ENCODE results near the gene FAM168A. TPM values are rescaled to one million over a fixed set of nuclear protein-coding genes. Genes with fewer than 3 reads are reported as not detected.

Gene FAM168A
- total RNA-seq, 2 experiments from 2014 or later = 22.2 to 24.0 TPM

DNA sequence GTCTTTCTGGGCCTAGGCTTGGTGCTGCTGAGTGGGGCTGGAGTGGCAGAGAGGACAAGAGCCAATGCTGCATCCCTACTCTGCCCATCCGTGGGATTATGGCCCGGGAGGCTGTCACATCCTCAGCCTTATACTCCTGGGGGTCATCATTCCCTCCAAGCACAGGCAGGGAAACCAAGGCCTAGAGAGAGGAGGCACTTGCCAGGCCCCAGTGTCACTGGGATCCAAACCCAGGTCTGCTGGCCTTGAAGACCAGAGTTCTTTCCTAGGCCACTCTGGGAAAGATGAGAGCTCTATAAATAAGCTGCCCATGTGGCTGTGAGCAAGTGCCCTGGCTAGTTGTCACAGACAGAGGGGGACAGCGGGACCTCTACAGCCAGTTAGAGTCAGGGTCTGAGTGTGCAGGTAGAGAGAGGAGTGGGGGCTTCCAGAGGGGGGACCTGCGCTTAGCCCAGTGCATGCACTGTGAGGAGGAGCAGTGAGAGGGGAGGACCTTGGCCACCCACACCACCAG, 217.0 kb downstream of the FAM168A start:
- ChIA-PET CTCF (no interaction called here), POLR2A (interaction anchor here (2.4 kb wide), 1 partner anchor 15 kb away, joined by 8 read pairs; no protein-coding TSS in a partner anchor)
- no peaks in the 10 kb centered on the region for H3K9me3 Mint-ChIP-seq
- H3K27ac Mint-ChIP-seq = no peak overlapping the region
- peaks cover 18% of the 10 kb centered on the region for H3K36me3 Mint-ChIP-seq (ENCODE audit: low read depth)
- H3K4me3 Mint-ChIP-seq = no peak overlapping the region
- H3K27me3 Mint-ChIP-seq = no peaks in the 10 kb centered on the region
- no peak for DNase-seq
- peaks cover 76% of the 10 kb centered on the region for H3K4me1 Mint-ChIP-seq

DNA sequence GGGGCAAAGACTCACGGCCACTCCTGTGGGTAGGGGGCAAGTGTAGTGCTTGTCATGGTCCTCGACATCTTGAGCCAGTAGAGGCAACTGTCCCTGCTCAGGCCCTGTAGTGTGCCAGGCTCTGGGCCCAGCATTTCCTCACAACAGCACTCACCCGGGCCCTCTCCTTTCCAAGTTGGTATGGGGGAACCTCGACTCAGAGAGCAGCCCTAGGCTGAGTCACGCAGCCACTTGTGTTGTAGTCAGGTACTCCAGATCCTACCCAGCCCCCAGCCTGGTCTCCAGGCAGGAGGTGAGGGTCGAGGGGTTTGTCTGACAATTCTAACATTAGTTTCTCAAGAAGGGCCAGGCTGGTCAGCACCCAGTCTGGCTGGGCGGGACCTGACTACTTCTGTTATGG, 217.6 kb downstream of the FAM168A start:
- DNase-seq = no peak
- ChIA-PET CTCF (no interaction called here), POLR2A (interaction anchor here (1.0 to 1.5 kb wide), 3 partner anchors 8 to 23 kb away, joined by 3 to 4 read pairs (median 3); no protein-coding TSS in a partner anchor)
- Mint-ChIP-seq H3K27ac (no peak overlapping the region), H3K9me3 (no peaks in the 10 kb centered on the region), H3K36me3 (ENCODE audit: low read depth) (peaks cover 18% of the 10 kb centered on the region), H3K27me3 (no peaks in the 10 kb centered on the region), H3K4me3 (no peak overlapping the region), H3K4me1 (peaks cover 76% of the 10 kb centered on the region)

DNA sequence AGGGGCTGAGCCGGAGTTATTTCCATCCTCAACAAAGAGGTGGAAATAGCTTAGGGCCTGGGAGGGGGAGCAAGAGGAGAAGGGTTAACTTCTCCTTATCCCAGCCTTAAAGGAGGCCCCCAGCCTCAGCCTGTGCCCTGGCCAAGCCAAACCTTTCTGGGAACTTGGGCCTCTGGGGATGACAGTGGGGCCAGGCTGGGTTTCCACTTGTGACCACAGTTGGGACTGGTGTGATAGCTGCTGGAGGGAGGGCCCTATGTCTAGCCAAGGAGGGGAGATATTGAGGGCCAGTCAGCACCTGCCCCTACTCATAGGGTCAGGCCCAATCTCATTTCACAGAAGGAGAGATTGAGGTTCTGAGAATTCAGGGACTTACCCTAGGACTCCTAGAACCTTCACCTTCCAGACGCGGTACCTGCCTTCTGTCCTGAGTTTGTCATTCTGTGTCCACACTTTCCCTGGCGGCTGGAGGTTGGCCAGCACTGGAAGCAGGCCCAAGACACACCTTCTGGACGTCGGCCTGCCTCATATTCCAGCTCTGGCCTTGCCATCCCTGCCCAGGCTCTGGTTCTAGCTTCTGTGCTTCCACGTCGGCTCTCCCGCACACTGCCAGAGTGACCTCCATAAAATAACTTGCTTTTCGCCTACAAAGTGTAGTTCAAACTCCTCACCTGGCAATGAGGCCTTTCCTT, 218.6 kb downstream of the FAM168A start:
- Mint-ChIP-seq H3K4me3 (no peak overlapping the region), H3K27ac (no peak overlapping the region), H3K36me3 (ENCODE audit: low read depth) (peaks cover 13% of the 10 kb centered on the region), H3K9me3 (no peaks in the 10 kb centered on the region), H3K27me3 (no peaks in the 10 kb centered on the region), H3K4me1 (peaks cover 67% of the 10 kb centered on the region)
- DNase-seq = no peak
- ChIA-PET POLR2A (interaction anchor here (1.0 to 1.5 kb wide), 3 partner anchors 9 to 22 kb away, joined by 3 to 4 read pairs (median 3); no protein-coding TSS in a partner anchor), CTCF (interaction anchor here (1.4 to 1.5 kb wide), 2 partner anchors 14 to 28 kb away, joined by 4 to 5 read pairs; no protein-coding TSS in a partner anchor)

DNA sequence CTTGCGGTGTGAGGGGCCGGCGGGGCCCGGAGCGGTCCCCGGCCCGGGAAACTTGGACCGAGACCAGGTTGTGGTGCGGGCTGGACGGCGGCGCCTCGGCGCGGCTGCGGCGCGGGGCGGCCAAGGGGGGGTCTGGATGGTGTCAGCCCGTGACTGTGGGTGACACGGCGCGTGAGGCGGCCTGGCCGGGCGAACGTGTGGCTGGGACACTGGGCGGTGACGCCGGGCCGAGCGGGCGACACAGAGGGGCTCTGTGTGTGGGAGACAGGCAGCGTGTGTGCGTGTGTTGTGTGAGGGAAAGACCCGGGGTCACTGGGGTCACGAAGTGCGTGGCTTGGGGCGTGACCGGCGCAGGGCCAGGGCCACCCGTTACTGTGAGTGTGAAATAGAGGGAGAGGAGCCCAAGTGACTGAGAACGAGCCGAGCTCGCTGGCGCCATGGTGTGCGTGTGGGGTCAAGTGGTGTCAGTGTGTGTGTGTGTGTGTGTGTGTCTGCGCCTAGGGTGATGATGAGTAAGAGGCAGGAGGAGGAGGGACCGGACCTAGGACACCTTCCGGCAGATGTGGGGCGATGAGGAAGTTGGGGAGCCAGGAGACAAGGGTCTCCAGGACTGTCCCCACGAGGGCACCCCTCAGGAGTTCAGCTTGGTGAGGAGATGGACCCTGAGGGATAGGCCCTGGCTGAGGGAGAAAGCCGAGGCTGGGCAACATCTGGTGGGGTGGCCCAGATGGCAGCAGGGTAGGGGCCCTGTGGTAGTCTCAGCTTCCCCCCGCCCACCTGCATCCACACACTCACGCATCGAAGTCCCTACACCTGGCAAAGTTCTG, 220.9 kb downstream of the FAM168A start:
- DNase-seq = peak; percentile 78
- Mint-ChIP-seq H3K4me1 (peaks cover 49% of the 10 kb centered on the region), H3K27ac (peak overlapping the region; percentile 94), H3K4me3 (peak overlapping the region; percentile 94), H3K36me3 (ENCODE audit: low read depth) (peaks cover 13% of the 10 kb centered on the region), H3K9me3 (no peaks in the 10 kb centered on the region), H3K27me3 (no peaks in the 10 kb centered on the region)
- CTCF ChIA-PET = interaction anchor here (1.3 to 2.0 kb wide), 2 partner anchors 10 to 26 kb away, joined by 4 to 13 read pairs; no protein-coding TSS in a partner anchor
- POLR2A ChIA-PET = interaction anchor here (0.8 to 2.3 kb wide), 9 partner anchors 8 to 384 kb away, joined by 3 to 12 read pairs (median 5); partner anchors contain the start of genes FAM168A and RAB6A

DNA sequence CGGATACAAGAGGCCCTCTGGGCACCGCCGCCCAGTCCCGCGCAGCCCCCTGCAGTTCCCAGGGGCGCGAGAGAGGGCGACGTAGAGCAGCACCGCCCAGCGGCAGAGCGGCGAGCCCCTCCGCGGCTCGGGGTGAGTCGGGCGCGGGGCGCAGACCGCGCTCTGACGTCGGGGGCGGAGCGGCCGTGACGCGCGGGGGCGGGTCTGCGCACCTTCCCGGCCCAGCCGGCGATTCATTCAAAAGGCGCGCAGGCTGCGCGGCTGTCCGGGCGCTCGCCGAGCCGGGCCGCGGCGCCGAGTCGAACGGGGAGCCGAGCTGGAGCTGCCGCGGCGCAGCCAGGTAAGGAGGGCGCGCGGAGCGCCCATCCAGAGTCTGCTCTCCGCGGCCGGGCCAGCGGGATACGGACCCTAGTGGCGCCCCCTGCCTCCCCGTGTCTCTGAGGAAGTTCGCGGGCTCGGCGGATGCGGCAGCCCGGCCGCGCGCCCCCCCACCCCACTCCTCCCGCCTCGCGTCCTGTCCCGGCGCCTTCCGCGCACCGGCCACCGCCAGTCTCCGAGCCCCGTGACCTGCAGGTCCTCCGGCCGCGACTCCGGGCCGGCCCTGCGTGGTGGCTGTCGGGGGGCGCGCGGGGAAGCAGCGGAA, 221.6 kb downstream of the FAM168A start, which contains the start of gene RELT:
RELT (plus strand) TSS at position 240 of the 643 bp plus-strand sequence. CDS start 12,738 bp downstream, outside the sequence.
- CTCF ChIA-PET = interaction anchor here (1.3 to 2.0 kb wide), 2 partner anchors 9 to 25 kb away, joined by 4 to 13 read pairs; no protein-coding TSS in a partner anchor
- no peaks in the 10 kb centered on the region for H3K27me3 Mint-ChIP-seq
- peak within 1 kb of the TSS; percentile 94 for H3K4me3 Mint-ChIP-seq
- POLR2A ChIA-PET = interaction anchor here (0.7 to 2.3 kb wide), 6 partner anchors 9 to 385 kb away, joined by 3 to 10 read pairs (median 4); partner anchors contain the start of genes FAM168A and RAB6A
- H3K36me3 Mint-ChIP-seq (ENCODE audit: low read depth) = peaks cover 13% of the 10 kb centered on the region
- peak; percentile 95 for DNase-seq
- peak within 1 kb of the TSS; percentile 94 for H3K27ac Mint-ChIP-seq
- no peaks in the 10 kb centered on the region for H3K9me3 Mint-ChIP-seq
- peaks cover 48% of the 10 kb centered on the region for H3K4me1 Mint-ChIP-seq

DNA sequence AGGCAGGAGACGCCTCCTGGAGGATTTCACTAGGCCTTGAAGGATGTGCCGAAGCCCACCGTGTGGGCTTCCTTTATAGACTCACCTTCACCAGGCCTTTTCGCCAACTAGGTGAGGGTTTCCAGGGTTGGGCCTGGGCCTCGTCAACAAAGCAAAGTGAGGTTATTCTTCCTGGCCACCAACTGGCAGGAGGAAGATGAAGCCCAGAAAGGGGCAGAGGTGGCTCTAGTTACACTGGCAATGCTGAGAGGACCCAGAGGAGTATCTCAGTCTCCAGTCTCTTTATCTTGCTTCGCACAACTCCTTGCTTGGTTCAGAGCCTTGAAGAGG, 222.1 kb downstream of the FAM168A start:
- peak overlapping the region; percentile 78 for H3K27ac Mint-ChIP-seq
- peaks cover 43% of the 10 kb centered on the region for H3K4me1 Mint-ChIP-seq
- H3K36me3 Mint-ChIP-seq (ENCODE audit: low read depth) = peaks cover 13% of the 10 kb centered on the region
- no peaks in the 10 kb centered on the region for H3K27me3 Mint-ChIP-seq
- DNase-seq = no peak
- H3K9me3 Mint-ChIP-seq = no peaks in the 10 kb centered on the region
- peak overlapping the region; percentile 94 for H3K4me3 Mint-ChIP-seq
- CTCF ChIA-PET = interaction anchor here (1.3 to 4.4 kb wide), 3 partner anchors 9 to 25 kb away, joined by 4 to 31 read pairs (median 13); no protein-coding TSS in a partner anchor
- POLR2A ChIA-PET = interaction anchor here (0.7 to 2.3 kb wide), 4 partner anchors 9 to 24 kb away, joined by 3 to 10 read pairs (median 8); no protein-coding TSS in a partner anchor

DNA sequence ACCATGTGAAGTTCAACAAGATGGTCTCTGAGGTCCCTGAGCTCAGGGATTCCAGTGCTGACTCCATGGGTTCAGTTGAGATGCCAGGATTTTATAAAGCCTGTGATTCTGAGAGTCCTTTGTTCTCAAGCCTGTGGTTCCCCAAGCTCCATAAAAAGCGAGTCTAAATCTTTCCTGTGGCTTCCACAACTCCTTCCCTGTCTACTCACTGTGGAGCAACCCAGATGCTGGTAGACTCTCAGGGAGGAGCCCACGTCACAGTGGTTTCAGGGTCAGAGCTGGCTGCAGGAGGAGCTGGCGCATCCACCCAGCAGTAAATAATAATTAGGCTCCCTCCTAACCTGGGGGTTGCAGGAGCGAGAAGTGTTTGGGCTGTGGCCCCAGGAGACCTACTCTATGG, 223.8 kb downstream of the FAM168A start:
- ChIA-PET POLR2A (interaction anchor here (1.7 kb wide), 1 partner anchor 8 kb away, joined by 7 read pairs; no protein-coding TSS in a partner anchor), CTCF (interaction anchor here (0.6 to 4.4 kb wide), 3 partner anchors 8 to 257 kb away, joined by 3 to 31 read pairs (median 6); no protein-coding TSS in a partner anchor)
- Mint-ChIP-seq H3K27ac (no peak overlapping the region), H3K4me3 (no peak overlapping the region), H3K36me3 (ENCODE audit: low read depth) (peaks cover 8% of the 10 kb centered on the region), H3K9me3 (no peaks in the 10 kb centered on the region), H3K4me1 (peaks cover 31% of the 10 kb centered on the region), H3K27me3 (no peaks in the 10 kb centered on the region)
- no peak for DNase-seq

DNA sequence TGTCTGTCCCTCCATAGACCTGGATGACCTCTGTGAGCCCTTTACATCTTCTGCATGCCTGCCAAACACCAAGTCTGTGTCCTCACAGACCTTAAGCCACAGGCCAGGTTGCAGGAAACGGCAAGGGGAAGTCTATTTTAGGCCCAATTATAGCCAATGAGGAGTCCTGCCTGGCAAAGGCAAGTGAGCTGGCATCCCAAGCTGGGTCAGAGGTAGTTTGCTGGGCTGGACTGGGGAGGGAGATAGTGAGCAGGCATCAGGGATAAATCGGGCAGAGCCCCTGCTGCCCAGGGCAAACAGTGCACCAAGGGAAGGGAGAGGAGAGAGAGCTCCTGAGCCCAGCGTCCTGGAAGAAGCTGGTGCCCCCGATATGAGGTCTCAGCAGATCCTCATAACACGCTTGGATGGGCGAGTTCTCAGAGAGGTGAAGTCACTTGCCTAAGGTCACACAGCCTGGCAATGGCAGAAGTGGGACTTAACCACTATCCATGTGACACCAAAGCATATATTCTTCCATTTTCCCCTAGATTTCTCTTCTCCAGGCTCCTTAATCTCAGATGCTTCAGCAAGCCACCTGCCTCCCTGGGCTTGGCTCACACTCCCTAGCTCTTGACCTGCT, 225.4 kb downstream of the FAM168A start:
- CTCF ChIA-PET = interaction anchor here (1.0 to 4.4 kb wide), 3 partner anchors 10 to 21 kb away, joined by 3 to 31 read pairs (median 3); no protein-coding TSS in a partner anchor
- no peaks in the 10 kb centered on the region for H3K27me3 Mint-ChIP-seq
- H3K4me3 Mint-ChIP-seq = no peak overlapping the region
- no peaks in the 10 kb centered on the region for H3K9me3 Mint-ChIP-seq
- peaks cover 19% of the 10 kb centered on the region for H3K4me1 Mint-ChIP-seq
- DNase-seq = no peak
- POLR2A ChIA-PET = interaction anchor here (0.8 to 1.5 kb wide), 3 partner anchors 9 to 21 kb away, joined by 3 to 4 read pairs (median 4); no protein-coding TSS in a partner anchor
- peaks cover 5% of the 10 kb centered on the region for H3K36me3 Mint-ChIP-seq (ENCODE audit: low read depth)
- no peak overlapping the region for H3K27ac Mint-ChIP-seq

DNA sequence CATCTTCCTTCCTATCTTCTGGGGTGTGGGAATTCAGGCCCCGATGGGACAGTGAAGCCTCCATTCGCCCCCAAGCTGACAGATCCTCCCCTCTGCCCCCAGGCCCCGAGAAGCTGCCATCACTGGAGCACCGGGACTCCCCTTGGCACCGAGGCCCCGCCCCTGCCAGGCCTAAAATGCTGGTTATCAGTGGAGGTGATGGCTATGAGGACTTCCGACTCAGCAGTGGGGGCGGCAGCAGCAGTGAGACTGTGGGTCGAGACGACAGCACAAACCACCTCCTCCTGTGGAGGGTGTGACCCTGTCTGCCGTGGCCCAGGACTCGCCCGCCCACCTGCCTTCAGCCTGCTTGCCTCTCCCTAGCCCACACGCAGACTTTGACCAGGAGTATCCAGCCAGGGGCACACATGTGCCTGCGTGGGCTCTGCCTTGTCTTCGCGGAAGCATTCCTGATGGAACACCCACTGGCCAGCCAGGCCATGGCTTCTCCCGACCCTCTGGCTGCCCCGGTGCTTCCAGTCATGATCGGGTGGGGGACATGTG, 230.4 kb downstream of the FAM168A start:
- H3K4me3 Mint-ChIP-seq = no peak overlapping the region
- H3K36me3 Mint-ChIP-seq (ENCODE audit: low read depth) = peaks cover 4% of the 10 kb centered on the region
- POLR2A ChIA-PET = interaction anchor here (1.2 kb wide), 1 partner anchor 18 kb away, joined by 3 read pairs; no protein-coding TSS in a partner anchor
- H3K9me3 Mint-ChIP-seq = no peaks in the 10 kb centered on the region
- peaks cover 23% of the 10 kb centered on the region for H3K4me1 Mint-ChIP-seq
- CTCF ChIA-PET = interaction anchor here (1.5 to 12.4 kb wide), 2 partner anchors 9 to 16 kb away, joined by 4 to 139 read pairs; partner anchors contain the start of gene RELT
- H3K27ac Mint-ChIP-seq = peak overlapping the region; percentile 86
- H3K27me3 Mint-ChIP-seq = no peaks in the 10 kb centered on the region
- no peak for DNase-seq

DNA sequence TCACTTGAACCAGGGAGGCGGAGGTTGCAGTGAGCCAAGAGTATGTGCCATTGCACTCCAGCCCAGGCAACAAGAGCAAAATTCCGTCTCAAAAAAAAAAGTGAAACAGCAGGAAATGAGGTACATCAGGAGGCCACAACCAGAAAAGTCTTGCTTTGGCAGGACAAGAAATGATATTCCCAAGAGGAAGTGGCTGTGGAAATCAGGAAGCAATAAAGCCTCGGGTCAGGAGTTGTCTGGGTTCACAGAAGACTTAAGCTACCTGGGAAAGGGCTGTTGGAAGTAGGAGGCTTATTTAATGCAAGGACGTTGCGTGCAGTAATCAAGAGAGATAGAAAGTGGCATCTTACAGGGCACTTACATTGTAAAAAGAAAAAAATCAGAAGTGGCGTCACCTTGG, 231.0 kb downstream of the FAM168A start:
- Mint-ChIP-seq H3K9me3 (no peaks in the 10 kb centered on the region), H3K36me3 (ENCODE audit: low read depth) (peaks cover 4% of the 10 kb centered on the region), H3K27ac (peak overlapping the region; percentile 86), H3K4me1 (peaks cover 23% of the 10 kb centered on the region), H3K4me3 (no peak overlapping the region), H3K27me3 (no peaks in the 10 kb centered on the region)
- ChIA-PET POLR2A (interaction anchor here (1.2 to 2.8 kb wide), 3 partner anchors 8 to 18 kb away, joined by 3 to 13 read pairs (median 7); no protein-coding TSS in a partner anchor), CTCF (interaction anchor here (1.5 to 12.4 kb wide), 3 partner anchors 8 to 15 kb away, joined by 4 to 139 read pairs (median 6); partner anchors contain the start of gene RELT)
- DNase-seq = no peak

DNA sequence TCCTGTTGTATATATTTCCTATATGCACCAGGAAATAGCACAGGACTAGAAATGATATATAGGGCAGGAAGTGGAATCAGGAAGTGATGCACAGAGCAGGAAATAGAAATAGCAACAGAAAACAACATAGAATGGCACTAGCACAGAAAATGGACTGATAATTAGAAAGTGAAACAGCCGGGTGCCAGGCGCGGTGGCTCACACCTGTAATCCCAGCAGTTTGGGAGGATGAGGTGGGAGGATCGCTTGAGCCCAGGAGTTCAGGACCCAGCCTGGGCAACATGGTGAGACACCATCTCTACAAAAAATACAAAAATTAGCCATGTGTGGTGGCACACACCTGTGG, 231.7 kb downstream of the FAM168A start:
- CTCF ChIA-PET = interaction anchor here (1.5 to 12.4 kb wide), 3 partner anchors 9 to 15 kb away, joined by 4 to 139 read pairs (median 6); partner anchors contain the start of gene RELT
- Mint-ChIP-seq H3K27me3 (no peaks in the 10 kb centered on the region), H3K4me1 (peaks cover 23% of the 10 kb centered on the region), H3K36me3 (ENCODE audit: low read depth) (peaks cover 4% of the 10 kb centered on the region), H3K27ac (peak overlapping the region; percentile 86), H3K9me3 (no peaks in the 10 kb centered on the region), H3K4me3 (peak overlapping the region; percentile 59)
- peak; percentile 56 for DNase-seq
- POLR2A ChIA-PET = interaction anchor here (1.2 to 2.8 kb wide), 6 partner anchors 9 to 19 kb away, joined by 3 to 13 read pairs (median 8); no protein-coding TSS in a partner anchor
